IMR-90 (cell line): Measurements from ENCODE around the gene HEATR1. TPM values are rescaled to one million over a fixed set of nuclear protein-coding genes. Genes with fewer than 3 reads are reported as not detected.

Source experiments
- ATAC-seq: fragments of 200-7000 bp; cut with Tn5 transposase; 2 replicates; pipeline ENCODE4 v1.9.1; 2020; ENCODE audit warnings: low read depth, mild to moderate bottlenecking, moderate library complexity
- BruUV-seq: library from RNA; stranded (reverse); fragments of 400-500 nt; replicated peaks from 2 replicates; lab custom pipeline; 2021; lab: Mats Ljungman, UMichigan
- CTCF ChIA-PET: fragments of 300-600 bp; formaldehyde crosslinking; extraction: SDS; loops from one replicate; lab custom pipeline; 2021; ENCODE audit warnings: antibody characterized with exemption; lab: Yijun Ruan, JAX
- POLR2A ChIA-PET: fragments of 300-600 bp; sonication (Branson Sonifier 250); formaldehyde crosslinking; loops from one replicate; lab custom pipeline; 2022; ENCODE audit warnings: antibody characterized with exemption; ENCODE audit not compliant: unreplicated experiment; lab: Charles Lee
- DNase-seq: peaks from one replicate; pipeline ENCODE4 v3.0.0; 2013
- H2AFZ ChIP-seq: replicated peaks from 2 replicates; pipeline ENCODE3; 2013; ENCODE audit warnings: low read length, mild to moderate bottlenecking; ENCODE audit not compliant: poor library complexity
- H2AK5ac ChIP-seq: 2 replicates; pipeline ENCODE4 v1.6.1; 2013; ENCODE audit warnings: low read depth, low read length, inconsistent platforms
- H2AK9ac ChIP-seq: replicated peaks from 2 replicates; pipeline ENCODE3; 2013; ENCODE audit warnings: mild to moderate bottlenecking, low read depth, low read length, moderate library complexity; ENCODE audit not compliant: poor library complexity
- H2BK120ac ChIP-seq: 2 replicates; pipeline ENCODE4 v1.6.1; 2013; ENCODE audit warnings: low read depth, low read length, inconsistent platforms
- H2BK15ac ChIP-seq: 3 replicates; pipeline ENCODE4 v1.6.1; 2013; ENCODE audit warnings: low read depth, low read length, inconsistent platforms
- H2BK20ac ChIP-seq: 2 replicates; pipeline ENCODE4 v1.6.1; 2013; ENCODE audit warnings: low read depth, mild to moderate bottlenecking, inconsistent platforms, low read length, moderate library complexity
- H2BK5ac ChIP-seq: 2 replicates; pipeline ENCODE4 v1.6.1; 2013; ENCODE audit warnings: mild to moderate bottlenecking, low read depth, low read length, inconsistent platforms; ENCODE audit not compliant: poor library complexity, severe bottlenecking
- H3K14ac ChIP-seq: replicated peaks from 2 replicates; pipeline ENCODE4 v1.6.1; 2013; ENCODE audit warnings: low read depth, low read length, inconsistent platforms
- H3K18ac ChIP-seq: 2 replicates; pipeline ENCODE4 v1.6.1; 2013; ENCODE audit warnings: low read depth, low read length, control low read depth
- H3K23ac ChIP-seq: 2 replicates; pipeline ENCODE4 v1.6.1; 2013; ENCODE audit warnings: low read depth, low read length, inconsistent platforms
- H3K27ac ChIP-seq: 2 replicates; pipeline ENCODE4 v1.5.1; 2013; ENCODE audit warnings: mild to moderate bottlenecking, control low read depth, low read length; ENCODE audit not compliant: insufficient read depth
- H3K27me3 ChIP-seq: 2 replicates; pipeline ENCODE4 v1.6.1; 2013; ENCODE audit warnings: low read length; ENCODE audit not compliant: control insufficient read depth, insufficient read depth
- H3K36me3 ChIP-seq: 2 replicates; pipeline ENCODE4 v1.6.1; 2013; ENCODE audit warnings: low read length, mixed read lengths; ENCODE audit not compliant: control insufficient read depth, insufficient read depth
- H3K4ac ChIP-seq: 2 replicates; pipeline ENCODE4 v1.6.1; 2013; ENCODE audit warnings: low read depth, low read length, inconsistent platforms
- H3K4me1 ChIP-seq: 2 replicates; pipeline ENCODE4 v1.6.1; 2013; ENCODE audit warnings: low read length, mixed read lengths; ENCODE audit not compliant: control insufficient read depth, insufficient read depth
- H3K4me2 ChIP-seq: 2 replicates; pipeline ENCODE4 v1.6.1; 2013; ENCODE audit warnings: low read depth, mild to moderate bottlenecking, control low read depth, low read length, moderate library complexity
- H3K4me3 ChIP-seq: 2 replicates; pipeline ENCODE4 v1.5.1; 2013; ENCODE audit warnings: low read depth, mild to moderate bottlenecking, control low read depth, low read length, moderate library complexity; ENCODE audit not compliant: insufficient read depth
- H3K56ac ChIP-seq: 2 replicates; pipeline ENCODE4 v1.6.1; 2013; ENCODE audit warnings: low read length, inconsistent platforms; ENCODE audit not compliant: insufficient read depth; ENCODE audit errors: extremely low read depth
- H3K79me1 ChIP-seq, 2 experiments: 2 replicates each; pipeline ENCODE4 v1.6.1; 2013; ENCODE audit warnings: low read length in 2 of 2, inconsistent platforms in 1 of 2, low read depth in 1 of 2
- H3K9ac ChIP-seq: 2 replicates; pipeline ENCODE4 v1.6.1; 2013; ENCODE audit warnings: low read depth, low read length, control low read depth
- H3K9me1 ChIP-seq: 2 replicates; pipeline ENCODE4 v1.6.1; 2013; ENCODE audit warnings: low read length, inconsistent platforms; ENCODE audit not compliant: insufficient read depth
- H3K9me3 ChIP-seq: 2 replicates; pipeline ENCODE4 v1.6.1; 2013; ENCODE audit warnings: low read length; ENCODE audit not compliant: control insufficient read depth, insufficient read depth
- H4K20me1 ChIP-seq: 2 replicates; pipeline ENCODE4 v1.6.1; 2013; ENCODE audit warnings: low read length, inconsistent platforms; ENCODE audit not compliant: insufficient read depth
- H4K5ac ChIP-seq: 2 replicates; pipeline ENCODE4 v1.6.1; 2013; ENCODE audit warnings: mild to moderate bottlenecking, low read depth, low read length, control low read depth
- H4K8ac ChIP-seq, 2 experiments: 2 replicates each; pipeline ENCODE4 v1.6.1; 2013; ENCODE audit warnings: low read depth in 2 of 2, low read length in 2 of 2, control low read depth in 1 of 2, inconsistent platforms in 1 of 2
- H4K91ac ChIP-seq: 2 replicates; pipeline ENCODE4 v1.6.1; 2013; ENCODE audit warnings: low read depth, low read length, inconsistent platforms; ENCODE audit not compliant: insufficient read depth
- NFE2L2 ChIP-seq: fragments of 150-350 bp; IDR thresholded peaks from 2 replicates; pipeline ENCODE4 v1.6.1; 2016; ENCODE audit warnings: low read depth, mild to moderate bottlenecking, low read length
- WGBS, 2 experiments: methylation state at CpG; one replicate each; pipeline versions ENCODE4 v1.1.5 to v1.1.7; 2013; ENCODE audit warnings: missing lambda C conversion rate in 2 of 2; ENCODE audit not compliant: insufficient read length in 1 of 2; ENCODE audit errors: extremely low coverage in 2 of 2; 5-methylcytosine and 5-hydroxymethylcytosine counted together
- dilution Hi-C: fragments of 300-500 bp; cut with HindIII; formaldehyde crosslinking; loops from one replicate; pipeline ENCODE4 v1.14.3; 2018; ENCODE audit warnings: low sequenced_read_pairs; ENCODE audit not compliant: unreplicated experiment
- in situ Hi-C: fragments of 300-500 bp; cut with MboI; formaldehyde crosslinking; loops from 3 replicates; pipeline ENCODE4 v1.14.3; 2019; ENCODE audit warnings: low sequenced_read_pairs, inconsistent platforms, mixed read lengths
- intact Hi-C: fragments of 100-400 bp; cut with micrococcal nuclease; formaldehyde crosslinking; loops from 2 replicates; pipeline ENCODE4 v1.10.0; 2022
- polyA plus RNA-seq, 3 experiments: library from polyadenylated mRNA; depleted of rRNA; stranded (reverse); fragments of >200 nt; gene quantifications; 2 replicates each; pipeline ENCODE4 v1.2.3, GENCODE V29; 2012; ENCODE audit warnings: low replicate concordance in 1 of 3
- total RNA-seq: library from RNA; depleted of rRNA; stranded (reverse); fragments of >200 nt; gene quantifications from 2 replicates; pipeline ENCODE4 v1.2.3, GENCODE V29; 2012

The HEATR1 gene
- total and polyA plus RNA-seq, 2 of the 4 experiments (the other 2 are of a cell fraction), result 8.5 to 53.8 TPM

- no peak for TF ChIP-seq NFE2L2
- Histone ChIP-seq H3K4me3 (no peak overlapping the region), H4K8ac (no peak overlapping the region), H3K4me2 (no peak overlapping the region), H2AK5ac (no peak overlapping the region), H3K9me1 (no peaks in the 10 kb centered on the region; the same call in 1 of the 2 replicates), H3K27ac (no peak overlapping the region), H2AK9ac (no peak overlapping the region), H3K36me3 (peaks cover 50% of the 10 kb centered on the region), H3K4me1 (no peaks in the 10 kb centered on the region), H3K9me3 (no peaks in the 10 kb centered on the region), H2BK20ac (no peak overlapping the region), H2BK5ac (no peak overlapping the region), H3K14ac (no peak overlapping the region), H4K91ac (no peak overlapping the region), H3K56ac (no peak overlapping the region), H3K23ac (no peak overlapping the region), H3K9ac (no peak overlapping the region), H2BK120ac (no peak overlapping the region), H3K4ac (no peak overlapping the region), H4K20me1 (no peaks in the 10 kb centered on the region), H2AFZ (no peak overlapping the region), H3K79me1 (peaks cover 4 to 5% of the 10 kb centered on the region in 2 experiments; a peak in 3 of 4 replicates), H3K27me3 (no peaks in the 10 kb centered on the region), H2BK15ac (no peak overlapping the region), H3K18ac (no peak overlapping the region), H4K5ac (no peak overlapping the region)
- ATAC-seq (no peak), DNase-seq (no peak)
- in situ Hi-C loops (no loop called here), dilution Hi-C loops (no loop called here), intact Hi-C loops (no loop called here)
- POLR2A ChIA-PET, result no interaction called here
- CTCF ChIA-PET, result no interaction called here
- no CpG with 5 or more reads among the region's 4 CpGs for WGBS, 2 experiments
- no TSS peak for BruUV-seq
These were observed 62.6 kb downstream of the HEATR1 start for GRCh38 chr1:236541710-236542109.
